ENCODE results near the gene GJC3. TPM values are rescaled to one million over a fixed set of nuclear protein-coding genes. Genes with fewer than 3 reads are reported as not detected.

Gene GJC3
- total and polyA plus RNA-seq, 4 experiments from 2014 or later: 0.23 to 0.94 (median 0.50) TPM

GRCh38 chr7:99881370-99881769 is 48.0 kb downstream of the GJC3 start:
- H3K9me3 Mint-ChIP-seq: peaks cover 0 to 6% (median 0%) of the 10 kb centered on the region in 8 donors
- intact Hi-C loops (cut with micrococcal nuclease): no loop called here
- no peaks in the 10 kb centered on the region for H3K27me3 ChIP-seq (ENCODE audit: insufficient read depth, low read length)
- no peak overlapping the region for H3K27ac ChIP-seq (ENCODE audit: low read depth, low read length)
- POLR2A ChIA-PET (ENCODE audit: partially characterized antibody): no interaction called here
- H3K27me3 Mint-ChIP-seq: no peaks in the 10 kb centered on the region
- no peaks in the 10 kb centered on the region for H3K9me3 ChIP-seq (ENCODE audit: control insufficient read depth in 1 of 2, low read length in 2 of 2)
- no peaks in the 10 kb centered on the region for H3K4me1 ChIP-seq (ENCODE audit: insufficient read depth, low read length)
- H3K36me3 ChIP-seq (ENCODE audit: insufficient read depth, low read length): no peaks in the 10 kb centered on the region
- DNase-seq: no peak
- peaks cover 0 to 4% (median 3%) of the 10 kb centered on the region in 4 donors for H3K4me1 Mint-ChIP-seq
- CTCF ChIA-PET (ENCODE audit: partially characterized antibody): no interaction called here
- H3K4me3 Mint-ChIP-seq: no peak overlapping the region
- peaks cover 2 to 26% of the 10 kb centered on the region in 2 donors for H3K36me3 Mint-ChIP-seq
- H3K27ac Mint-ChIP-seq: peak overlapping the region in 1 of 7 donors; percentile 9
- H3K4me3 ChIP-seq (ENCODE audit: low read length in 2 of 2): no peak overlapping the region

GRCh38 chr7:99876933-99877332 is 52.5 kb downstream of the GJC3 start, which contains the start of gene OR2AE1:
Gene OR2AE1, minus strand, starts transcription at chr7:99877033. Its CDS starts 0 bp downstream, at chr7:99877033.
- Mint-ChIP-seq H3K4me1 (peaks cover 0 to 4% (median 0%) of the 10 kb centered on the region in 4 donors), H3K27me3 (no peaks in the 10 kb centered on the region), H3K27ac (peak within 1 kb of the TSS in 2 of 7 donors; percentile 2 to 68), H3K9me3 (no peaks in the 10 kb centered on the region), H3K36me3 (peaks cover 0 to 10% of the 10 kb centered on the region in 2 donors), H3K4me3 (no peak within 1 kb of the TSS)
- DNase-seq: no peak
- Histone ChIP-seq H3K4me3 (ENCODE audit: low read length in 2 of 2) (no peak within 1 kb of the TSS), H3K27ac (ENCODE audit: low read depth, low read length) (no peak within 1 kb of the TSS), H3K36me3 (ENCODE audit: insufficient read depth, low read length) (no peaks in the 10 kb centered on the region), H3K27me3 (ENCODE audit: insufficient read depth, low read length) (no peaks in the 10 kb centered on the region), H3K4me1 (ENCODE audit: insufficient read depth, low read length) (no peaks in the 10 kb centered on the region), H3K9me3 (ENCODE audit: control insufficient read depth in 1 of 2, low read length in 2 of 2) (no peaks in the 10 kb centered on the region)
- intact Hi-C loops (cut with micrococcal nuclease): no loop called here
- ChIA-PET CTCF (ENCODE audit: partially characterized antibody) (interaction anchor here (0.7 kb wide), 1 partner anchor 31 kb away, joined by 5 read pairs; no protein-coding TSS in a partner anchor), POLR2A (ENCODE audit: partially characterized antibody) (no interaction called here)

GRCh38 chr7:99876491-99876890 is 52.9 kb downstream of the GJC3 start:
- intact Hi-C loops (cut with micrococcal nuclease): no loop called here
- Histone ChIP-seq H3K9me3 (ENCODE audit: control insufficient read depth in 1 of 2, low read length in 2 of 2) (no peaks in the 10 kb centered on the region), H3K27me3 (ENCODE audit: insufficient read depth, low read length) (no peaks in the 10 kb centered on the region), H3K4me3 (ENCODE audit: low read length in 2 of 2) (no peak overlapping the region), H3K36me3 (ENCODE audit: insufficient read depth, low read length) (no peaks in the 10 kb centered on the region), H3K4me1 (ENCODE audit: insufficient read depth, low read length) (no peaks in the 10 kb centered on the region), H3K27ac (ENCODE audit: low read depth, low read length) (no peak overlapping the region)
- Mint-ChIP-seq H3K9me3 (no peaks in the 10 kb centered on the region), H3K27me3 (no peaks in the 10 kb centered on the region), H3K27ac (peak overlapping the region in 1 of 7 donors; percentile 2), H3K4me1 (peaks cover 0 to 4% (median 0%) of the 10 kb centered on the region in 4 donors), H3K4me3 (no peak overlapping the region), H3K36me3 (peaks cover 0 to 10% of the 10 kb centered on the region in 2 donors)
- ChIA-PET POLR2A (ENCODE audit: partially characterized antibody) (no interaction called here), CTCF (ENCODE audit: partially characterized antibody) (no interaction called here)
- DNase-seq: no peak

Other genes starting within 250 kb of the GJC3 start
- not detected for gene CYP3A5, start 249.6 kb downstream of the GJC3 start, total RNA-seq
- gene CYP3A5, start 249.6 kb downstream of the GJC3 start, polyA plus RNA-seq: under 1 TPM; 0.19 to 0.45 TPM
- not detected for gene CYP3A7, start 194.4 kb downstream of the GJC3 start, total RNA-seq
- under 1 TPM in 1 of 2 donors, not detected in 1; 0.07 TPM for gene CYP3A7, start 194.4 kb downstream of the GJC3 start, polyA plus RNA-seq
- gene CYP3A4, start 145.4 kb downstream of the GJC3 start, total RNA-seq: not detected
- not detected for gene CYP3A4, start 145.4 kb downstream of the GJC3 start, polyA plus RNA-seq
- gene CYP3A43, start 101.6 kb downstream of the GJC3 start, total RNA-seq: not detected
- not detected for gene CYP3A43, start 101.6 kb downstream of the GJC3 start, polyA plus RNA-seq
- not detected for gene OR2AE1, start 52.6 kb downstream of the GJC3 start, total RNA-seq
- not detected for gene OR2AE1, start 52.6 kb downstream of the GJC3 start, polyA plus RNA-seq
- 10 to 100 TPM; 69.0 to 69.7 TPM for gene TRIM4, start 10.1 kb downstream of the GJC3 start, total RNA-seq
- gene TRIM4, start 10.1 kb downstream of the GJC3 start, polyA plus RNA-seq: 10 to 100 TPM; 18.2 to 28.8 TPM
- gene AZGP1, start 46.4 kb upstream of the GJC3 start, total RNA-seq: not detected
- not detected for gene AZGP1, start 46.4 kb upstream of the GJC3 start, polyA plus RNA-seq
- gene ZKSCAN1, start 86.0 kb upstream of the GJC3 start, total RNA-seq: 100 to 1,000 TPM in 1 of 2 experiments, 10 to 100 TPM in 1; 94.8 to 101 TPM
- 10 to 100 TPM; 25.0 to 47.0 TPM for gene ZKSCAN1, start 86.0 kb upstream of the GJC3 start, polyA plus RNA-seq
- 10 to 100 TPM in 1 of 2 experiments, 1 to 10 TPM in 1; 9.9 to 10.6 TPM for gene ZSCAN21, start 120.2 kb upstream of the GJC3 start, total RNA-seq
- gene ZSCAN21, start 120.2 kb upstream of the GJC3 start, polyA plus RNA-seq: 1 to 10 TPM; 2.5 to 9.7 TPM
- gene ZNF3, start 152.1 kb upstream of the GJC3 start, total RNA-seq: 10 to 100 TPM; 44.2 to 44.8 TPM
- gene ZNF3, start 152.1 kb upstream of the GJC3 start, polyA plus RNA-seq: 10 to 100 TPM; 11.9 to 25.4 TPM
- 10 to 100 TPM; 85.5 to 89.2 TPM for gene COPS6, start 159.3 kb upstream of the GJC3 start, total RNA-seq
- 100 to 1,000 TPM; 155 to 261 TPM for gene COPS6, start 159.3 kb upstream of the GJC3 start, polyA plus RNA-seq
- gene MCM7, start 171.8 kb upstream of the GJC3 start, total RNA-seq: 100 to 1,000 TPM; 164 to 173 TPM
- 10 to 100 TPM; 26.9 to 29.9 TPM for gene MCM7, start 171.8 kb upstream of the GJC3 start, polyA plus RNA-seq
- gene AP4M1, start 172.0 kb upstream of the GJC3 start, total RNA-seq: 10 to 100 TPM; 12.1 to 14.9 TPM
- gene AP4M1, start 172.0 kb upstream of the GJC3 start, polyA plus RNA-seq: 1 to 10 TPM; 3.2 to 4.3 TPM
- gene TAF6, start 189.7 kb upstream of the GJC3 start, total RNA-seq: 10 to 100 TPM; 61.6 to 62.2 TPM
- 10 to 100 TPM; 25.3 to 35.2 TPM for gene TAF6, start 189.7 kb upstream of the GJC3 start, polyA plus RNA-seq
- 10 to 100 TPM; 69.0 to 69.8 TPM for gene CNPY4, start 190.0 kb upstream of the GJC3 start, total RNA-seq
- gene CNPY4, start 190.0 kb upstream of the GJC3 start, polyA plus RNA-seq: 10 to 100 TPM; 14.8 to 24.8 TPM
- 1 to 10 TPM; 6.4 to 6.8 TPM for gene MBLAC1, start 197.3 kb upstream of the GJC3 start, total RNA-seq
- gene MBLAC1, start 197.3 kb upstream of the GJC3 start, polyA plus RNA-seq: 1 to 10 TPM in 1 of 2 donors, under 1 TPM in 1; 0.77 to 1.2 TPM
- gene LAMTOR4, start 219.3 kb upstream of the GJC3 start, total RNA-seq: 100 to 1,000 TPM; 178 to 189 TPM
- 100 to 1,000 TPM; 423 to 501 TPM for gene LAMTOR4, start 219.3 kb upstream of the GJC3 start, polyA plus RNA-seq
- gene TRAPPC14, start 229.1 kb upstream of the GJC3 start, total RNA-seq: 10 to 100 TPM; 68.7 to 73.0 TPM
- 1 to 10 TPM; 1.4 to 5.5 TPM for gene TRAPPC14, start 229.1 kb upstream of the GJC3 start, polyA plus RNA-seq
- gene GAL3ST4, start 239.0 kb upstream of the GJC3 start, total RNA-seq: 1 to 10 TPM; 8.0 to 8.9 TPM
- 1 to 10 TPM; 2.3 to 5.0 TPM for gene GAL3ST4, start 239.0 kb upstream of the GJC3 start, polyA plus RNA-seq
- 10 to 100 TPM; 11.8 to 12.5 TPM for gene GPC2, start 247.8 kb upstream of the GJC3 start, total RNA-seq
- gene GPC2, start 247.8 kb upstream of the GJC3 start, polyA plus RNA-seq: under 1 TPM in 1 of 2 donors, not detected in 1; 0.73 TPM
- gene STAG3, start 248.3 kb upstream of the GJC3 start, total RNA-seq: 1 to 10 TPM; 6.5 to 7.7 TPM
- gene STAG3, start 248.3 kb upstream of the GJC3 start, polyA plus RNA-seq: 1 to 10 TPM; 1.6 to 3.7 TPM

All from CD4-positive, alpha-beta memory T cell (primary cell).